Measurements from ENCODE around the gene OLIG1. TPM values are rescaled to one million over a fixed set of nuclear protein-coding genes. Genes with fewer than 3 reads are reported as not detected.

OLIG1 gene
- total RNA-seq, 2 donors from 2014 or later, result 0.20 TPM; not detected in 1

DNA sequence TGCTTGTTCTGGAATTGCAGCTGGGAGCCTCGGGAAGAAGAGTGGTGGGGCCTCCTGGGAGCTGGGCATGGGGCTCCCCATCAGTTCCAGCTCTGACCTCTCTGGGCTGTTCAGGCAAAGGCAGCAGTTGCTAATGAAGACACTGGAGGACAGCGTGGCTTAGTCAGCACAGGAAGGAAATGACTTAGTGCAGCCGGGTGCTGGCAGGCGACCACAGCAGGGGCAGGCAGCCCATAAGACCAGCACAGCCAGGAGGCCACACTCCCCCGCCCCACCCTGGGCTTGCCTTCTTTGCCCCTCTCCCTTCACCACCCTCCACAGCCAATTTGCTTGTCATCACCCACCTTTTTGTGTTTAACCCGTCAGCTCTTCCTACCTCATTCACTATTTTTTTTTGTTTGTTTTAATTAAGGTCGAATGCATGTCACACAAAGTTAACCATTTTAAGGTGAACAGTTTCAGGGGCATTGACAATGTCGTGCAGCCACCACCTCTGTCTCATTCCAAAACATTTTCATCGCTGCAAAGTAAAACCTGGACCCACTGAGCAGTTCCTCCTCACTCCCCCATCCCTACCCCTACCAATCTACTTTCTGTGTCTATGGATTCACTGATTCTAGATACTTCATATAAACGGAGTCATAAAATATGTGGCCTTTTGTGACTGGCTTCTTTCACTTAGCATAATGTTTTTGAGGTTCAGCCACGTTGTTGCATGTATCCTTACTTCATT is 33.3 kb upstream of the OLIG1 start:
- peak; percentile 74 for DNase-seq (ENCODE audit: low spot score)
- Mint-ChIP-seq H3K27ac (peak overlapping the region; percentile 44 to 69), H3K4me3 (peak overlapping the region; percentile 59), H3K4me1 (ENCODE audit: low read depth in 2 of 2) (peaks cover 18 to 19% of the 10 kb centered on the region in 2 donors), H3K27me3 (peaks cover 8 to 13% of the 10 kb centered on the region in 2 donors), H3K9me3 (no peaks in the 10 kb centered on the region), H3K36me3 (peaks cover 5% of the 10 kb centered on the region)
- peak; percentile 95 to 97 for ATAC-seq

DNA sequence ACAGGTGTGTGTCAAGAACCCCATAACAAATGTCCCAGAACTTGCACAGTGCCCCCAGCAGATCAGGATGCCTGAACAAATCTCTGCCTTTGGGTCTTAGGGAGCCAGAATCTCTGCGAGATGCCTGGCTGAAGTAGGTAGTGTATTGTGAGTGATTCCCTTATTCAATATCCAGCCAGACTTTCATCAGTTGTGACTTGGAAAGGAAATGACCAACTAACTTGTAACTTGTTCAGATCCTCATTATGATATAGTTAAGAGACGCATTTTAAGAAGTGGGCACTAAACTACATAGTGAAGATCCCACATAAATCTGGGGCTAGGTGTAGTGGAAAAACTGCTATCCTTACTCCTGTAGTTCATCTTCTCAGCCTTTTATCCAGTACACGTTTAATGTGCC is 32.4 kb upstream of the OLIG1 start:
- H3K36me3 Mint-ChIP-seq, result peaks cover 5% of the 10 kb centered on the region
- H3K27ac Mint-ChIP-seq, result peak overlapping the region; percentile 44 to 69

DNA sequence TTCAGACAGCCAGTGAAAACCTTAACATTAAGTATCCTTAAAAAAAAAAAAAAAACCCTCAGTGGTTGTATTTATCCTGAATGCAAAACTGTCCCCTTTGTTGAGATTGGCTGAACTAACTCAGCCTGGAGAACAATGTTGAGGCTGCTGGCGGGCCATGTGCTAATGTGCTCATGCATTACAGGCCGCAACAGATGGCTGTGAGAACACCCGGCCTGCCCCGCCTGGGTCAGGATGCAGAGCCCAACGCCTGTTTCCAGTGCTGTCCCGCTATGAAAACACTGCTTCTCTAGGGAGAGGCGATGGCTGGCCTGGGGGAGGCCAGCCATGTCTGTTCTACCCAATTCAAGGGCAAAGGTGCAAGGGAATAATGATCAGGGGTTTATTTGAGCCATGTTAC is 30.4 kb upstream of the OLIG1 start:
- Mint-ChIP-seq H3K27me3 (peaks cover 12% of the 10 kb centered on the region in 2 donors), H3K36me3 (peaks cover 5% of the 10 kb centered on the region), H3K4me3 (no peak overlapping the region), H3K9me3 (no peaks in the 10 kb centered on the region), H3K4me1 (ENCODE audit: low read depth in 2 of 2) (peaks cover 23 to 24% of the 10 kb centered on the region in 2 donors), H3K27ac (no peak overlapping the region)
- DNase-seq (ENCODE audit: low spot score) (no peak), ATAC-seq (no peak)

More for the DNA sequence above, 32.4 kb upstream of the OLIG1 start:
- H3K9me3 Mint-ChIP-seq, result no peaks in the 10 kb centered on the region
- DNase-seq (ENCODE audit: low spot score) (no peak), ATAC-seq (no peak)
- peak overlapping the region; percentile 59 for H3K4me3 Mint-ChIP-seq
- H3K27me3 Mint-ChIP-seq, result peaks cover 3 to 10% of the 10 kb centered on the region in 2 donors
- H3K4me1 Mint-ChIP-seq (ENCODE audit: low read depth in 2 of 2), result peaks cover 18 to 20% of the 10 kb centered on the region in 2 donors

DNA sequence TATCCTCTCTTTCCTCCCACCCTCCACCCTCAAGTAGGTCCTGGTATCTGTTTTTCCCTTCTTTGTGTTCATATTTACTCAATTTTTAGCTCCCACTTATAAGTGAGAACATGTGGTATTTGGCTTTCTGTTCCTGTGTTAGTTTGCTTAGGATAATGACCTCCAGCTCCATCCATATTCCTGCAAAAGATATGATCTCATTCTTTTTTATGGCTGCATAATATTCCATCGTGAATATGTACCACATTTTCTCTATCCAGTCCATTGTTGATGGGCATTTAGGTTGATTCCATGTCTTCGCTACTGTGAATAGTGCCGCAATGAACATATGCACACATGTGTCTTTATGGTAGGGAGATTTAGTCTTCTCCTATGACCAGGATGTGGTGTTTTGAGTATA is 29.7 kb upstream of the OLIG1 start:
- peaks cover 23 to 24% of the 10 kb centered on the region in 2 donors for H3K4me1 Mint-ChIP-seq (ENCODE audit: low read depth in 2 of 2)
- no peak overlapping the region for H3K4me3 Mint-ChIP-seq
- peaks cover 5% of the 10 kb centered on the region for H3K36me3 Mint-ChIP-seq
- no peak overlapping the region for H3K27ac Mint-ChIP-seq
- DNase-seq (ENCODE audit: low spot score) (no peak), ATAC-seq (no peak)
- H3K9me3 Mint-ChIP-seq, result no peaks in the 10 kb centered on the region
- peaks cover 16 to 19% of the 10 kb centered on the region in 2 donors for H3K27me3 Mint-ChIP-seq

DNA sequence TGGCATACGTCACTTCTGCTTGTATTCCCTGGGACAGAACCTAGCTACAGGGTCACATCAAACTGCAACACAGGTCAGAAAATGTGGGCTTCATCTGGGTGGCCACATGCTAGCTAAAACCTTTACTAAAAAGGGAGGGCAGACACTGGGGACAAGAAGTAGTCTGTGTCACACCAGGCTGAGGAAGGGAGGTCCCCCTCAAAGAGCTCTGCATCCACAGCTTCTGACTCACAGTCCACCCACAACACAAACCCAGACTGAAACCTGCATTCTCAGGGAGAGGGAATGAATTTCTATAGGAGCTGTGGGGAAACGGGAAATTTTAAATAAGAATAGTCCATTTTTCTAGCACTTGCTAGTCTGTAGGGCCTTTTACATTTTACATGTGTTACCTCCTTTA is 28.0 kb upstream of the OLIG1 start:
- Mint-ChIP-seq H3K36me3 (peaks cover 5% of the 10 kb centered on the region), H3K27ac (no peak overlapping the region), H3K4me3 (no peak overlapping the region), H3K27me3 (peaks cover 24 to 33% of the 10 kb centered on the region in 2 donors), H3K9me3 (no peaks in the 10 kb centered on the region), H3K4me1 (ENCODE audit: low read depth in 2 of 2) (peaks cover 15% of the 10 kb centered on the region in 2 donors)
- ATAC-seq, result peak in 1 of 2 donors; percentile 57
- DNase-seq (ENCODE audit: low spot score), result no peak

DNA sequence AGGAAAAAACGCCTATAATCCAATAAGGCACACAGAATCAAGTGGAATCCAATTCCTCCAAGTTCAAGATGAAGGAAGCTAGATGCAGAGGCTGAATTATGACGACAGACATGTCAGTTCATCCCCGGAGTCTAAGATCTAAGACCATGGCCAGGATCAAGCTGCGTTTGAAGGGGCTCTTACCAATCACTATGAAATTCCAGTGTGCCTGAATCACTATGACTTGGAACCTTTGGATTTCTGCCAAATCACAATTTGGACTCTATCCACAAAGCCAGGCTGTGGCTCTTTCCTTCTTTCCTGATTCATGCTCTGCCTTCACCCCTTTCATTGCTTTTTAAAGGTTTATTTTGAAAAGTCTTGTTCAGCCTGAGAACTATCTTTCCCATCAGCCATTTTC is 27.1 kb upstream of the OLIG1 start:
- no peak overlapping the region for H3K27ac Mint-ChIP-seq
- DNase-seq (ENCODE audit: low spot score), result no peak
- H3K36me3 Mint-ChIP-seq, result peaks cover 5% of the 10 kb centered on the region
- ATAC-seq, result no peak
- peaks cover 30 to 42% of the 10 kb centered on the region in 2 donors for H3K27me3 Mint-ChIP-seq
- peaks cover 7% of the 10 kb centered on the region in 2 donors for H3K4me1 Mint-ChIP-seq (ENCODE audit: low read depth in 2 of 2)
- no peak overlapping the region for H3K4me3 Mint-ChIP-seq
- no peaks in the 10 kb centered on the region for H3K9me3 Mint-ChIP-seq

DNA sequence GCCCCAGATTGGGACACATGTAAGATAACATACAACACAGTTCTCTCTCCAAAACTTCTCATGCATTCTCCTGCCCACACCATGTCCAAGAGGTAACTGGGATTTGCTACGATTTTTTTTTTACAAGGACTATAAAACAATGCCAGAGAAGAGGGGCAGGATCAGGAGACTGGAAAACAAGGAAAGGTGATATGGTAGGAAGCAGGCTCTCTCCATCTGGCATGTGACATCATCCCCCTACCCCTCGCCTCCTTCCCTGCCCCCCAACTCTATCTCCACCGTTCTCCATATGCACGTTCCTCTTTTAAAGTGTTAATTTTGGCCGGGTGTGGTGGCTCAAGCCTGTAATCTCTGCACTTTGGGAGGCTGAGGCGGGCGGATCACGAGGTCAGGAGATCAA is 23.5 kb upstream of the OLIG1 start:
- no peak for DNase-seq (ENCODE audit: low spot score)

DNA sequence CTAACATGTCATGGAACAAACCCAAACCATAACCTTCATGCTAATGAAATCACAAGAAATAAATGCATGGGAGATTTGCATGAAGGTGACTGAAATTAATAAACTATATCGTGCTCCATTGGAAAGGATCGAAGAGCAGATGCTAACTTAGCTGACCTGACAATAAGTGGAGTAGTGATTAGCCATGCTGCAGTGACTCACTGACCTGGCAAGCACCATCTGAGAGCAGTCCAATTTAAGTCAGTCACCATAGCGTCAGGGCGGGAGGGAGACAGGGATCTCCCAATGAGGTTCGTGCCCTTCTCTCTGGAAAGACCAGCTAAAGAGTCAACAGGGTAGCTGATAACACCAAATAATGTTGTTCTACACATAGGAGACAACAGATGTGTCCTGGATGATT is 22.7 kb upstream of the OLIG1 start:
- Mint-ChIP-seq H3K27me3 (peaks cover 27 to 54% of the 10 kb centered on the region in 2 donors), H3K27ac (peak overlapping the region in 1 of 2 donors; percentile 2)
- ATAC-seq, result no peak

More for the DNA sequence above, 23.5 kb upstream of the OLIG1 start:
- Mint-ChIP-seq H3K27ac (no peak overlapping the region), H3K36me3 (no peaks in the 10 kb centered on the region), H3K4me1 (ENCODE audit: low read depth in 2 of 2) (peaks cover 11% of the 10 kb centered on the region in 2 donors), H3K9me3 (no peaks in the 10 kb centered on the region), H3K27me3 (peaks cover 28 to 52% of the 10 kb centered on the region in 2 donors), H3K4me3 (no peak overlapping the region)
- ATAC-seq, result no peak

DNA sequence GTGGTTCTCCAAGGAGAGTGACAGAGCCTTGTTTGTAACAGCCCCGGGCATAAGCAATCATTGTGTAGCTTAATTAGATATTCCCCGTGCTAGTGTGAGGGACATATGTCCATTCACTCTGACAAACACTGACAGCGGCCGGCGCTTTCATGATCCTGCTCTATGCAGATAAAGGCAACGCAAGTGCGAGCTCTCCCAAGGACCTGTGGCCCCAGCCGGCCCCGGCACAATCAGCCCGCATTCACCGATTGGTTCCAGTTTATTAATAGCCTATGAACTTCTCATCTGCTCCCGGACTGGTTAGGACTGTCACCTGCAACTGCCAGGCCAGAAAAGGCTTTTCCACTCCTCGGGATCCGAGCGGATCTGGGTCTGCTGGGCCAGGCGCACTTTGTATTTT is 18.0 kb upstream of the OLIG1 start:
- Mint-ChIP-seq H3K4me3 (no peak overlapping the region), H3K27ac (no peak overlapping the region), H3K9me3 (no peaks in the 10 kb centered on the region), H3K4me1 (ENCODE audit: low read depth in 2 of 2) (peaks cover 5 to 8% of the 10 kb centered on the region in 2 donors), H3K27me3 (peaks cover 23 to 37% of the 10 kb centered on the region in 2 donors), H3K36me3 (no peaks in the 10 kb centered on the region)
- DNase-seq (ENCODE audit: low spot score), result no peak
- no peak for ATAC-seq

More for the DNA sequence above, 22.7 kb upstream of the OLIG1 start:
- peaks cover 8 to 11% of the 10 kb centered on the region in 2 donors for H3K4me1 Mint-ChIP-seq (ENCODE audit: low read depth in 2 of 2)
- no peak for DNase-seq (ENCODE audit: low spot score)
- H3K36me3 Mint-ChIP-seq, result no peaks in the 10 kb centered on the region
- no peaks in the 10 kb centered on the region for H3K9me3 Mint-ChIP-seq
- no peak overlapping the region for H3K4me3 Mint-ChIP-seq

DNA sequence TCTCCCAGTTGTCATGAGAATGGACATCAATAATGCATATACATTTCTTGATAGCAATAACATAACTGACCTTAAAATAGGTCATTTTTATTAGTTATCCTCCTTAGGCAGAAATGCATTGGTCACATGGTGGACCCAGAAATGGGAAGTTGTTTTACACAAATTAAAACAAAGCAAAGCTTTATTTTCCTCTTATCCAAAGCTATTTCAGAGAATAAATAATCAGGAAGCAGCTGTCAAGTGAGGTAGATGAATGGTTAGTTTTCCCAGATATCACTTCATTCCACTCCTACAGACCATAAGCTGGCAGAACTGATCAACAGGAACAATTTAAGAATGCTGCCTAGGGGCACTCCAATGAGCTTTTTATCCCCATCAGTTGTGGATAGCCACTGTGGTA is 16.0 kb upstream of the OLIG1 start:
- H3K27me3 Mint-ChIP-seq, result peaks cover 16 to 23% of the 10 kb centered on the region in 2 donors
- H3K9me3 Mint-ChIP-seq, result no peaks in the 10 kb centered on the region
- DNase-seq (ENCODE audit: low spot score), result no peak
- peaks cover 20 to 21% of the 10 kb centered on the region in 2 donors for H3K4me1 Mint-ChIP-seq (ENCODE audit: low read depth in 2 of 2)
- H3K36me3 Mint-ChIP-seq, result no peaks in the 10 kb centered on the region
- H3K27ac Mint-ChIP-seq, result no peak overlapping the region
- no peak for ATAC-seq
- no peak overlapping the region for H3K4me3 Mint-ChIP-seq

DNA sequence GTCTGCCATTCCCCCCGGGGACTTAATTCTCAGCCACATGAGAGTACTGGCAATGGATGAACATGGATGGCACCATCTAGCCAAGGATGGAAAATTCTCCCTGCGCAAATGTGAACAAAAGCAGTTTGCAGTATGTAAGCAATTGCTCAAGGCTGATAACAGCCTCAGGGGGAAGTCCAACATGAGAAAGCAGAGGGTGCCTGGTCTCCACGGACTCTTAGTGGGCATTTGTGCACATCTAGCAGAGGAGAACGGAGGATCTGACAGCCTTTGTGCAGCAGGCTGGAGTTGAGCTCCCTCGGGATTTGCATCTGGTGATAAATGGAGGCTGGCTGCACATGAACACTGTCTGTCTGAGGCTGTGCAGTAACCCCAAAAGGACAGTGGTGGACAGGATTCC is 13.9 kb upstream of the OLIG1 start:
- peaks cover 32 to 34% of the 10 kb centered on the region in 2 donors for H3K4me1 Mint-ChIP-seq (ENCODE audit: low read depth in 2 of 2)
- ATAC-seq, result no peak
- no peak overlapping the region for H3K27ac Mint-ChIP-seq
- H3K9me3 Mint-ChIP-seq, result no peaks in the 10 kb centered on the region
- H3K4me3 Mint-ChIP-seq, result no peak overlapping the region
- H3K36me3 Mint-ChIP-seq, result no peaks in the 10 kb centered on the region
- peaks cover 16 to 22% of the 10 kb centered on the region in 2 donors for H3K27me3 Mint-ChIP-seq
- DNase-seq (ENCODE audit: low spot score), result no peak

DNA sequence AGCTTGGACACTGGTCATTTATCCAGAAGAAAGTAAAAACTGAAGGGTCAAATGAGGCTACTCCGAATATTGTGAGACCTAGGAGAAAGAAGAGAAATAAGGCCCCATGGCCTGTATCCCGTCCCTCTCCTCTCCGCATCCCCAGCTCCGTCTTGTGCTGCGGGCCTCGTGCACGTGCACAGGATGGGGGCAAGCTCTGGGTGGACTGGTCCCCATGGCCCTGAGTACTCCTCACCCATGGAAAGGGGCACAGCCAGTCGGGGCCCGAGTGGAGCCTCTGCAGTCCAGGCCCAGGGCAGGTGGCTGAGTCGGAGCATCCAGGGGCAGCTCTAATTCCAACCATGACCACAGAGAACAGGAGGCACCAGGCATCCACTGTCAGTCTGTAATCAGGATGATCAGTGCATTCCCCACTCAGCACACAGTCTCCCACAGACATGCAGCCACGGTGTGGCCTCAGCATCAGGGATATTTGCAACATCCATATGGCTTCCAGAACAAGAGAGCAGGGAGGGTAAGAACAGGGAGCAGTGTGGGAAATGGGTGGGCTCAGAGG is 12.5 kb upstream of the OLIG1 start:
- H3K27ac Mint-ChIP-seq, result no peak overlapping the region
- DNase-seq (ENCODE audit: low spot score) (no peak), ATAC-seq (no peak)
- H3K4me3 Mint-ChIP-seq, result no peak overlapping the region
- H3K9me3 Mint-ChIP-seq, result no peaks in the 10 kb centered on the region
- H3K4me1 Mint-ChIP-seq (ENCODE audit: low read depth in 2 of 2), result peaks cover 32 to 35% of the 10 kb centered on the region in 2 donors
- H3K27me3 Mint-ChIP-seq, result peaks cover 15 to 19% of the 10 kb centered on the region in 2 donors
- H3K36me3 Mint-ChIP-seq, result no peaks in the 10 kb centered on the region

DNA sequence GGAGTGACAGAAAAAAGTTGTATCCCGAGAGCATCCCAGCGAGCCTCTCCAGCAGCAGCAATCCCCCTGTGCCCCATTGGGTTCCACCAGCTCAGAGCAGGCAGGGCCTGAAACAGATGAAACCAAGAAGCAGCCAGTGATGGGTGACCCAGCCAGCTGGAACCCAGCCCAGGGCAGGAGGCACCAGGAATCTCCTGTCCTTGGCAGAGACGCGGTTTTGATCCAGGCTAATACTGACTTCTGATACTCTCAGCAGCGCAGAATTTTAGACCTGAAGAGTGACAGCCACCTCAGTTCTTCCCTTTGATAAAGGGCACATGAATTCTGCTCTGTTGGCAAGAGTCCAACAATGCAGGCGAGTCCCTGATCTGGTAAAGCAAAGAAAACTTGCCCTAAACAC is 11.4 kb upstream of the OLIG1 start:
- Mint-ChIP-seq H3K27me3 (peaks cover 14 to 16% of the 10 kb centered on the region in 2 donors), H3K4me3 (peak overlapping the region; percentile 37), H3K27ac (peak overlapping the region; percentile 8 to 57)

DNA sequence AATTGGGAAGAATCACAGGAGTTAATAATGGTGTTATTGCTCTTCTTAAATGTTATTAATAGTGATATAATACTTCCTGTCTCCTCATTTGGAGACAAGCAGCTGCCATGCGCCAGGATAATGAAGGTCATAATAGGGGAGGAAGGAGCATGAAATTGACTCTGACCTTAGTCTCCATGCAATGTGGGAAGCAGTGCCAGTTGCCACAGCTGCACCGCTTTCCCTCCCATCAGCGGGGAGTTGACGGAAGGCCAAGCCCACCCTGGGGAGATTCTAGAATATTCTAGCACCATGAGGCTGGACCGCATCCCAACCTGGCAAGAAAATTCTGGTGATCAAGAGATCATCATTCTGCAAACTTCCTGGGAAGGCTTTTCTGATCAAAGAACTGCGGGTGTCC is 11.0 kb upstream of the OLIG1 start:
- Mint-ChIP-seq H3K36me3 (no peaks in the 10 kb centered on the region), H3K27ac (peak overlapping the region; percentile 8 to 57), H3K27me3 (peaks cover 14 to 16% of the 10 kb centered on the region in 2 donors), H3K4me3 (peak overlapping the region; percentile 37), H3K9me3 (no peaks in the 10 kb centered on the region), H3K4me1 (ENCODE audit: low read depth in 2 of 2) (peaks cover 32 to 35% of the 10 kb centered on the region in 2 donors)
- ATAC-seq (no peak), DNase-seq (ENCODE audit: low spot score) (no peak)

More for the DNA sequence above, 11.4 kb upstream of the OLIG1 start:
- no peaks in the 10 kb centered on the region for H3K9me3 Mint-ChIP-seq
- DNase-seq (ENCODE audit: low spot score) (no peak), ATAC-seq (no peak)
- peaks cover 32 to 35% of the 10 kb centered on the region in 2 donors for H3K4me1 Mint-ChIP-seq (ENCODE audit: low read depth in 2 of 2)
- no peaks in the 10 kb centered on the region for H3K36me3 Mint-ChIP-seq

Data from natural killer cell treated with Interleukin-12 subunit alpha and Interleukin-12 subunit beta and Interleukin-15 and Interleukin-18, amount 100 ng/mL, for 72 hours (primary cell).